ENCODE data around the gene SGSH.

SGSH gene

DNA sequence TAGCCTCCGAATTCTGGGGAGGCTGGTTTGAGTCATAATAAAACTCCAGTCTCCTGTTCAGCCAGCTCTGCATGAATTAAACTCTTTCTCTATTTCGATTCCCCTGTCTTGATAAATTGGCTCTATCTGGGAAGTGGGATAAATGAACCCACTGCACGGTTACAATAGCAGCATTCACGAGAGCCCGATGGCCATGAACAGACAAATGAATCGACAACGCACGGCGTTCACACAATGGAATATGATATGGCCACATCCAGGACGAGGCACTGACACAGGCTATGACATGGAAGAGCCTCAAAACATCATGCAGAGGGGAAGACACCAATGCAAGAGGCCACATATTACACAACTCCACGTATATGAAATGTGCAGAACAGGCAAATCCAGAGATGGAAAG, 55.9 kb downstream of the SGSH start:
- H3K4me3 ChIP-seq (ENCODE audit: low read depth, low read length): no peak overlapping the region
- DNase-seq (ENCODE audit: low read depth): no peak
- in situ Hi-C loops (cut with HindIII; ENCODE audit: low sequenced_read_pairs): no loop called here
- TF ChIP-seq, protein P1, sequence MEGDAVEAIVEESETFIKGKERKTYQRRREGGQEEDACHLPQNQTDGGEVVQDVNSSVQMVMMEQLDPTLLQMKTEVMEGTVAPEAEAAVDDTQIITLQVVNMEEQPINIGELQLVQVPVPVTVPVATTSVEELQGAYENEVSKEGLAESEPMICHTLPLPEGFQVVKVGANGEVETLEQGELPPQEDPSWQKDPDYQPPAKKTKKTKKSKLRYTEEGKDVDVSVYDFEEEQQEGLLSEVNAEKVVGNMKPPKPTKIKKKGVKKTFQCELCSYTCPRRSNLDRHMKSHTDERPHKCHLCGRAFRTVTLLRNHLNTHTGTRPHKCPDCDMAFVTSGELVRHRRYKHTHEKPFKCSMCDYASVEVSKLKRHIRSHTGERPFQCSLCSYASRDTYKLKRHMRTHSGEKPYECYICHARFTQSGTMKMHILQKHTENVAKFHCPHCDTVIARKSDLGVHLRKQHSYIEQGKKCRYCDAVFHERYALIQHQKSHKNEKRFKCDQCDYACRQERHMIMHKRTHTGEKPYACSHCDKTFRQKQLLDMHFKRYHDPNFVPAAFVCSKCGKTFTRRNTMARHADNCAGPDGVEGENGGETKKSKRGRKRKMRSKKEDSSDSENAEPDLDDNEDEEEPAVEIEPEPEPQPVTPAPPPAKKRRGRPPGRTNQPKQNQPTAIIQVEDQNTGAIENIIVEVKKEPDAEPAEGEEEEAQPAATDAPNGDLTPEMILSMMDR (IDR thresholded peaks at IDR 0.05; ENCODE audit: low read depth, low read length, missing control alignments): no peak

DNA sequence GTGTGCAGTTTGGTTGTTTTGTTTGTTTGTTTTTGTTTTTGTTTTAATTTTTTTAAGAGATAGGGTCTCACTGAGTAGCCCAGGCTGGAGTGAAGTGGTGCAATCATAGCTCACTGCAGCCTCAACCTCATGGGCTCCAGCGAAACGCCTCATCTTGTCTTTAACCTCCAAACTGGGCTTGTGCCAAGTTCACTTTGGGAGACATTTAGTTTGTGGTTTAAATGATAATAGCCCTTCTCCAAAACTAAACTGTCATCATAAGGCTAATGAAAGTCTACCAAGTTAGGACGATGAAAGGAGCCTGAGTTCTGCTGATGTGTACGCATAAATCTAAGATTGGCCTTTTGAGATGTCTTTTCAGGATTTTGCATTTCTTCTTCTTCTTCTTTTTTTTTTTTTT, 56.8 kb downstream of the SGSH start:
- no peak for DNase-seq (ENCODE audit: low read depth)
- H3K4me3 ChIP-seq (ENCODE audit: low read depth, low read length): no peak overlapping the region
- TF ChIP-seq, protein P1 (IDR thresholded peaks at IDR 0.05; ENCODE audit: low read depth, low read length, missing control alignments): no peak
- in situ Hi-C loops (cut with HindIII; ENCODE audit: low sequenced_read_pairs): no loop called here

GRCh38 chr17:80160536-80160935, 59.6 kb downstream of the SGSH start:
- H3K4me3 ChIP-seq (ENCODE audit: low read depth, low read length): no peak overlapping the region
- DNase-seq (ENCODE audit: low read depth): no peak
- in situ Hi-C loops (cut with HindIII; ENCODE audit: low sequenced_read_pairs): no loop called here
- TF ChIP-seq, protein P1 (IDR thresholded peaks at IDR 0.05; ENCODE audit: low read depth, low read length, missing control alignments): no peak

All from astrocyte of the cerebellum (primary cell).